GM21367 (cell line): ENCODE data around the gene EDN2.

Experiments
- ATAC-seq: cut with Tn5 transposase; IDR thresholded peaks from one replicate; pipeline ENCODE4 v1.9.1; 2021; ENCODE audit not compliant: unreplicated experiment

Gene EDN2

GRCh38 chr1:41467673-41468072 lies 16.8 kb downstream of the EDN2 start:
- ATAC-seq = no peak

GRCh38 chr1:41466146-41466545 lies 18.3 kb downstream of the EDN2 start:
- ATAC-seq = no peak

GRCh38 chr1:41465741-41466140 lies 18.7 kb downstream of the EDN2 start:
- no peak for ATAC-seq

- no peak for ATAC-seq
Observed at GRCh38 chr1:41464885-41465284, 19.6 kb downstream of the EDN2 start.

GRCh38 chr1:41463516-41463915 lies 21.0 kb downstream of the EDN2 start:
- ATAC-seq = no peak

GRCh38 chr1:41462680-41463004 lies 21.8 kb downstream of the EDN2 start:
- ATAC-seq = no peak

GRCh38 chr1:41461790-41462679 lies 22.4 kb downstream of the EDN2 start:
- ATAC-seq = no peak

GRCh38 chr1:41456847-41457540 lies 27.5 kb downstream of the EDN2 start:
- ATAC-seq = no peak

- no peak for ATAC-seq
Observed at GRCh38 chr1:41455479-41456332, 28.8 kb downstream of the EDN2 start.

GRCh38 chr1:41454406-41454805 lies 30.1 kb downstream of the EDN2 start:
- ATAC-seq = no peak

GRCh38 chr1:41452704-41453290 lies 31.7 kb downstream of the EDN2 start:
- no peak for ATAC-seq

GRCh38 chr1:41450747-41451285 lies 33.7 kb downstream of the EDN2 start:
- no peak for ATAC-seq

- ATAC-seq = no peak
Observed at GRCh38 chr1:41449326-41449921, 35.1 kb downstream of the EDN2 start.

GRCh38 chr1:41448821-41449220 lies 35.7 kb downstream of the EDN2 start:
- no peak for ATAC-seq

- ATAC-seq = no peak
Observed at GRCh38 chr1:41447995-41448770, 36.3 kb downstream of the EDN2 start.

GRCh38 chr1:41446851-41447610 lies 37.5 kb downstream of the EDN2 start:
- ATAC-seq = no peak

GRCh38 chr1:41444785-41445184 lies 39.7 kb downstream of the EDN2 start:
- ATAC-seq = no peak

- no peak for ATAC-seq
Observed at GRCh38 chr1:41444246-41444645, 40.2 kb downstream of the EDN2 start.

- ATAC-seq = no peak
Observed at GRCh38 chr1:41442697-41443251, 41.7 kb downstream of the EDN2 start.
